ENCODE results near the gene CD200R1L. TPM values are rescaled to one million over a fixed set of nuclear protein-coding genes. Genes with fewer than 3 reads are reported as not detected.

Gene CD200R1L
- total and polyA plus RNA-seq, 8 donors, result not detected

GRCh38 chr3:112881891-112882290 is 35.2 kb upstream of the CD200R1L start:
- no peak overlapping the region for H3K27ac ChIP-seq
- H3K36me3 ChIP-seq, result no peaks in the 10 kb centered on the region
- H3K4me3 ChIP-seq, result no peak overlapping the region
- H3K9me3 ChIP-seq, result no peaks in the 10 kb centered on the region
- H3K27me3 ChIP-seq, result no peaks in the 10 kb centered on the region
- ATAC-seq (no peak), DNase-seq (no peak)
- intact Hi-C loops (cut with DNase I), result no loop called here
- H3K4me1 ChIP-seq, result no peaks in the 10 kb centered on the region
- no peak for TF ChIP-seq CTCF (IDR thresholded peaks at IDR 0.05)

- DNase-seq (no peak), ATAC-seq (no peak)
- Histone ChIP-seq H3K27ac (no peak overlapping the region), H3K27me3 (no peaks in the 10 kb centered on the region), H3K36me3 (no peaks in the 10 kb centered on the region), H3K4me1 (no peaks in the 10 kb centered on the region), H3K9me3 (peaks cover 0 to 9% of the 10 kb centered on the region in 2 donors), H3K4me3 (no peak overlapping the region)
- intact Hi-C loops (cut with DNase I), result no loop called here
- TF ChIP-seq CTCF (IDR thresholded peaks at IDR 0.05), result no peak
Observed at GRCh38 chr3:112875561-112875960, 28.9 kb upstream of the CD200R1L start.

GRCh38 chr3:112874725-112875124 is 28.1 kb upstream of the CD200R1L start:
- no peak overlapping the region for H3K4me3 ChIP-seq
- no peak overlapping the region for H3K27ac ChIP-seq
- H3K27me3 ChIP-seq, result no peaks in the 10 kb centered on the region
- no peak for TF ChIP-seq CTCF (IDR thresholded peaks at IDR 0.05)
- DNase-seq, result no peak
- H3K36me3 ChIP-seq, result no peaks in the 10 kb centered on the region
- no peaks in the 10 kb centered on the region for H3K4me1 ChIP-seq
- H3K9me3 ChIP-seq, result peaks cover 0 to 17% of the 10 kb centered on the region in 2 donors
- no peak for ATAC-seq
- intact Hi-C loops (cut with DNase I), result no loop called here

- Histone ChIP-seq H3K27me3 (no peaks in the 10 kb centered on the region), H3K9me3 (peaks cover 0 to 23% of the 10 kb centered on the region in 2 donors), H3K4me3 (no peak overlapping the region), H3K27ac (no peak overlapping the region), H3K36me3 (no peaks in the 10 kb centered on the region), H3K4me1 (no peaks in the 10 kb centered on the region)
- no peak for ATAC-seq
- TF ChIP-seq CTCF (IDR thresholded peaks at IDR 0.05), result no peak
- intact Hi-C loops (cut with DNase I), result no loop called here
- DNase-seq, result no peak
Observed at GRCh38 chr3:112873632-112874031, 27.0 kb upstream of the CD200R1L start.

GRCh38 chr3:112871735-112872134 is 25.1 kb upstream of the CD200R1L start:
- intact Hi-C loops (cut with DNase I), result no loop called here
- Histone ChIP-seq H3K9me3 (peaks cover 0 to 23% of the 10 kb centered on the region in 2 donors), H3K4me3 (no peak overlapping the region), H3K27me3 (no peaks in the 10 kb centered on the region), H3K36me3 (no peaks in the 10 kb centered on the region), H3K4me1 (no peaks in the 10 kb centered on the region), H3K27ac (no peak overlapping the region)
- ATAC-seq (no peak), DNase-seq (no peak)
- no peak for TF ChIP-seq CTCF (IDR thresholded peaks at IDR 0.05)

Data from left lung (tissue), 10 donors.